Body of pancreas (tissue), 4 donors: Measurements from ENCODE around the gene ESYT2. TPM values are rescaled to one million over a fixed set of nuclear protein-coding genes. Genes with fewer than 3 reads are reported as not detected.
"Not testable (repeated sequence)": the region's sequence is repeated elsewhere in the genome, so short reads cannot be mapped to it uniquely, and the experiment has no call there.

Experiments used
- ATAC-seq: fragments of 150-250 bp; one replicate; pipeline ENCODE4 v1.9.1; 2016
- DNase-seq, 4 donors: peaks; one replicate each; pipeline ENCODE4 v3.0.0-alpha.2; 2019
- H3K27ac ChIP-seq, 4 donors: fragments of 200-600 bp; sonication (generic); 1 replicate in 3 of 4; 2 replicates in 1 of 4; pipeline versions ENCODE4 v1.5.1 to v1.6.1; 2016 to 2019; ENCODE audit warnings: mild to moderate bottlenecking in 1 of 4, mixed read lengths in 1 of 4, moderate library complexity in 1 of 4
- H3K27me3 ChIP-seq, 2 donors: fragments of 200-600 bp; sonication (generic); one replicate each; pipeline ENCODE4 v1.6.0; 2016; ENCODE audit warnings: mild to moderate bottlenecking in 1 of 2
- H3K36me3 ChIP-seq, 2 donors: fragments of 200-600 bp; sonication (generic); replicated peaks in 1 of 2; 2 replicates each; pipeline ENCODE4 v1.5.1; 2016; ENCODE audit warnings: low read depth in 2 of 2; ENCODE audit not compliant: insufficient read depth in 1 of 2
- H3K4me1 ChIP-seq: fragments of 200-600 bp; sonication (generic); one replicate; pipeline ENCODE4 v1.6.0; 2016
- H3K4me3 ChIP-seq, 2 donors: fragments of 200-600 bp; sonication (generic); 1 replicate in 1 of 2; 2 replicates in 1 of 2; pipeline ENCODE4 v1.5.1; 2016 to 2019
- H3K9me3 ChIP-seq, 3 donors: fragments of 200-600 bp; sonication (generic); 1 replicate in 2 of 3; 2 replicates in 1 of 3; pipeline ENCODE4 v1.5.1; 2016
- CTCF ChIP-seq, 7 experiments: fragments of 450-650 bp in 4 of 7; fragments of 200-600 bp in 3 of 7; sonication (generic) in 3 of 7; IDR thresholded peaks; one replicate each; pipeline ENCODE4 v1.5.1; 2016 to 2019; ENCODE audit warnings: antibody characterized with exemption in 7 of 7
- POLR2A ChIP-seq, 3 donors: fragments of 450-650 bp; IDR thresholded peaks; one replicate each; pipeline ENCODE4 v1.6.1; 2016; ENCODE audit warnings: antibody characterized with exemption in 3 of 3, mild to moderate bottlenecking in 2 of 3
- WGBS, 2 donors: methylation state at CpG; one replicate each; pipeline ENCODE4 v1.1.5; 2017; 5-methylcytosine and 5-hydroxymethylcytosine counted together
- intact Hi-C: fragments of 100-400 bp; cut with DNase I; formaldehyde crosslinking; loops from one replicate; pipeline ENCODE4 v1.15.1; 2023
- total RNA-seq, 2 donors: library from RNA; depleted of rRNA; stranded (reverse); fragments of >200 nt; gene quantifications; one replicate each; pipeline ENCODE4 v1.1.0, GENCODE V29; 2016

Gene ESYT2
- total RNA-seq, 2 donors from 2014 or later, result 35.9 to 40.5 TPM

- H3K4me1 ChIP-seq, result no peaks in the 10 kb centered on the region
- intact Hi-C loops, result no loop called here
- no peaks in the 10 kb centered on the region for H3K27me3 ChIP-seq
- H3K9me3 ChIP-seq, result no peaks in the 10 kb centered on the region
- no peak for ATAC-seq
- H3K36me3 ChIP-seq, result no peaks in the 10 kb centered on the region
- TF ChIP-seq POLR2A (IDR thresholded peaks at IDR 0.05), result no peak
- TF ChIP-seq CTCF (IDR thresholded peaks at IDR 0.05), result no peak
- DNase-seq, result no peak
- no peak overlapping the region for H3K27ac ChIP-seq
- H3K4me3 ChIP-seq, result no peak overlapping the region
These were observed 17.0 kb upstream of the ESYT2 start for GRCh38 chr7:158846304-158846703.

GRCh38 chr7:158843771-158844170 lies 14.5 kb upstream of the ESYT2 start:
- no peak overlapping the region for H3K27ac ChIP-seq
- DNase-seq, result no peak
- H3K4me1 ChIP-seq, result no peaks in the 10 kb centered on the region
- no peaks in the 10 kb centered on the region for H3K27me3 ChIP-seq
- no peaks in the 10 kb centered on the region for H3K9me3 ChIP-seq
- H3K4me3 ChIP-seq, result no peak overlapping the region
- no peaks in the 10 kb centered on the region for H3K36me3 ChIP-seq
- ATAC-seq, result no peak
- TF ChIP-seq POLR2A (IDR thresholded peaks at IDR 0.05), result no peak
- no peak for TF ChIP-seq CTCF (IDR thresholded peaks at IDR 0.05)
- intact Hi-C loops, result no loop called here
- 39 to 51% methylated on average over 4 of the region's 4 CpGs for WGBS, 2 donors

- Histone ChIP-seq H3K4me3 (no peak overlapping the region), H3K9me3 (no peaks in the 10 kb centered on the region), H3K27ac (no peak overlapping the region), H3K36me3 (no peaks in the 10 kb centered on the region), H3K4me1 (no peaks in the 10 kb centered on the region), H3K27me3 (no peaks in the 10 kb centered on the region)
- DNase-seq (no peak), ATAC-seq (no peak)
- WGBS, 2 donors, result 74 to 77% methylated on average over 4 of the region's 4 CpGs
- intact Hi-C loops, result no loop called here
- TF ChIP-seq POLR2A (IDR thresholded peaks at IDR 0.05) (no peak), CTCF (IDR thresholded peaks at IDR 0.05) (no peak)
These were observed 13.2 kb upstream of the ESYT2 start for GRCh38 chr7:158842486-158842885.

GRCh38 chr7:158840604-158841003 lies 11.3 kb upstream of the ESYT2 start:
- H3K27me3 ChIP-seq, result no peaks in the 10 kb centered on the region
- no peak overlapping the region for H3K4me3 ChIP-seq
- no peaks in the 10 kb centered on the region for H3K4me1 ChIP-seq
- ATAC-seq (no peak), DNase-seq (no peak)
- H3K27ac ChIP-seq, result no peak overlapping the region
- no peak for TF ChIP-seq CTCF (IDR thresholded peaks at IDR 0.05)
- TF ChIP-seq POLR2A (IDR thresholded peaks at IDR 0.05), result no peak
- no peaks in the 10 kb centered on the region for H3K36me3 ChIP-seq
- 51 to 58% methylated on average over 8 of the region's 8 CpGs for WGBS, 2 donors
- no peaks in the 10 kb centered on the region for H3K9me3 ChIP-seq
- intact Hi-C loops, result no loop called here

GRCh38 chr7:158839177-158839576 lies 9.9 kb upstream of the ESYT2 start:
- H3K27me3 ChIP-seq, H3K4me3 ChIP-seq, DNase-seq, ATAC-seq, intact Hi-C loops, H3K4me1 ChIP-seq, H3K27ac ChIP-seq, H3K36me3 ChIP-seq, H3K9me3 ChIP-seq: not testable (repeated sequence)
- WGBS, 2 donors, result 74 to 88% methylated on average over 5 to 8 of the region's 8 CpGs
